Endothelial cell (in vitro differentiated cells): ENCODE data around the gene PAPSS2. TPM values are rescaled to one million over a fixed set of nuclear protein-coding genes. Genes with fewer than 3 reads are reported as not detected.
"Not testable (repeated sequence)": the region's sequence is repeated elsewhere in the genome, so short reads cannot be mapped to it uniquely, and the experiment has no call there.

Experiments used
- DNase-seq: peaks from one replicate; pipeline ENCODE4 v3.0.0; 2021; ENCODE audit warnings: low spot score
- H3K27ac Mint-ChIP-seq: one replicate; pipeline ENCODE4 v1.8.0; 2021; ENCODE audit warnings: mixed read lengths, inconsistent platforms; ENCODE audit not compliant: unreplicated experiment
- H3K27me3 Mint-ChIP-seq: one replicate; pipeline ENCODE4 v1.8.0; 2021; ENCODE audit warnings: mild to moderate bottlenecking, moderate library complexity, mixed read lengths, inconsistent platforms; ENCODE audit not compliant: unreplicated experiment
- H3K36me3 Mint-ChIP-seq: one replicate; pipeline ENCODE4 v1.8.0; 2021; ENCODE audit warnings: mild to moderate bottlenecking, low read depth, mixed read lengths, inconsistent platforms; ENCODE audit not compliant: unreplicated experiment
- H3K4me1 Mint-ChIP-seq: one replicate; pipeline ENCODE4 v1.8.0; 2021; ENCODE audit warnings: mild to moderate bottlenecking, mixed read lengths, inconsistent platforms; ENCODE audit not compliant: unreplicated experiment
- H3K4me3 Mint-ChIP-seq: one replicate; pipeline ENCODE4 v1.8.0; 2021; ENCODE audit warnings: mild to moderate bottlenecking, mixed read lengths, inconsistent platforms; ENCODE audit not compliant: unreplicated experiment
- H3K9me3 Mint-ChIP-seq: one replicate; pipeline ENCODE4 v1.8.0; 2021; ENCODE audit warnings: mixed read lengths, inconsistent platforms; ENCODE audit not compliant: unreplicated experiment
- total RNA-seq: library from RNA; stranded (reverse); fragmentation: NEBNext Ultra II Directional; extraction: Animal tissue kit (Norgen Biotek cat#: 25700); gene quantifications from one replicate; pipeline ENCODE4 v1.2.1, GENCODE V29; 2021; ENCODE audit not compliant: unreplicated experiment
- TF ChIP-seq, protein P1 (sequence below): fragments of 200-600 bp; sonication (generic); IDR thresholded peaks from one replicate; pipeline ENCODE4 v1.5.0; 2021; ENCODE audit warnings: antibody characterized with exemption; ENCODE audit not compliant: unreplicated experiment

The PAPSS2 gene
- total RNA-seq, 1 donor from 2014 or later: 31.0 TPM

DNA sequence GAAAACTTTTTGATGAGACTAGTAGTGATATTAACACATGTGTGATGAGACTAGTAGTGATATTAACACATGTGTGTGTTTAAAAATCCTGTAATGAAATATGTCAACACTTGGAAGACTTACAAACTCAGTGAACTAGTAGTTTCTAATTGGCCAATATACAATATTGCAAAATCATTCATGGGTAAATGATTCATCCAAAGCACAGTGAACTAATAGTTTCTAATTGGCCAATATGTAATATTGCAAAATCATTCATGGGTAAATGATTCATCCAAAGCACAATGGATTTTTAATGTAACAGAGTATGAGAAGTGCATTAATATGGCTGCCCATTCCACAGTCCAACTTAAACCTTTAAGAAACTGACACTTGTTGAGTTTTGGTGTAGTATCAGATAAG lies 80.6 kb downstream of the PAPSS2 start:
- no peaks in the 10 kb centered on the region for H3K9me3 Mint-ChIP-seq
- no peaks in the 10 kb centered on the region for H3K4me1 Mint-ChIP-seq
- no peak for DNase-seq
- no peaks in the 10 kb centered on the region for H3K27me3 Mint-ChIP-seq
- no peak overlapping the region for H3K4me3 Mint-ChIP-seq
- H3K36me3 Mint-ChIP-seq: peaks cover 6% of the 10 kb centered on the region
- H3K27ac Mint-ChIP-seq: no peak overlapping the region
- TF ChIP-seq, protein P1, sequence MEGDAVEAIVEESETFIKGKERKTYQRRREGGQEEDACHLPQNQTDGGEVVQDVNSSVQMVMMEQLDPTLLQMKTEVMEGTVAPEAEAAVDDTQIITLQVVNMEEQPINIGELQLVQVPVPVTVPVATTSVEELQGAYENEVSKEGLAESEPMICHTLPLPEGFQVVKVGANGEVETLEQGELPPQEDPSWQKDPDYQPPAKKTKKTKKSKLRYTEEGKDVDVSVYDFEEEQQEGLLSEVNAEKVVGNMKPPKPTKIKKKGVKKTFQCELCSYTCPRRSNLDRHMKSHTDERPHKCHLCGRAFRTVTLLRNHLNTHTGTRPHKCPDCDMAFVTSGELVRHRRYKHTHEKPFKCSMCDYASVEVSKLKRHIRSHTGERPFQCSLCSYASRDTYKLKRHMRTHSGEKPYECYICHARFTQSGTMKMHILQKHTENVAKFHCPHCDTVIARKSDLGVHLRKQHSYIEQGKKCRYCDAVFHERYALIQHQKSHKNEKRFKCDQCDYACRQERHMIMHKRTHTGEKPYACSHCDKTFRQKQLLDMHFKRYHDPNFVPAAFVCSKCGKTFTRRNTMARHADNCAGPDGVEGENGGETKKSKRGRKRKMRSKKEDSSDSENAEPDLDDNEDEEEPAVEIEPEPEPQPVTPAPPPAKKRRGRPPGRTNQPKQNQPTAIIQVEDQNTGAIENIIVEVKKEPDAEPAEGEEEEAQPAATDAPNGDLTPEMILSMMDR: no peak

DNA sequence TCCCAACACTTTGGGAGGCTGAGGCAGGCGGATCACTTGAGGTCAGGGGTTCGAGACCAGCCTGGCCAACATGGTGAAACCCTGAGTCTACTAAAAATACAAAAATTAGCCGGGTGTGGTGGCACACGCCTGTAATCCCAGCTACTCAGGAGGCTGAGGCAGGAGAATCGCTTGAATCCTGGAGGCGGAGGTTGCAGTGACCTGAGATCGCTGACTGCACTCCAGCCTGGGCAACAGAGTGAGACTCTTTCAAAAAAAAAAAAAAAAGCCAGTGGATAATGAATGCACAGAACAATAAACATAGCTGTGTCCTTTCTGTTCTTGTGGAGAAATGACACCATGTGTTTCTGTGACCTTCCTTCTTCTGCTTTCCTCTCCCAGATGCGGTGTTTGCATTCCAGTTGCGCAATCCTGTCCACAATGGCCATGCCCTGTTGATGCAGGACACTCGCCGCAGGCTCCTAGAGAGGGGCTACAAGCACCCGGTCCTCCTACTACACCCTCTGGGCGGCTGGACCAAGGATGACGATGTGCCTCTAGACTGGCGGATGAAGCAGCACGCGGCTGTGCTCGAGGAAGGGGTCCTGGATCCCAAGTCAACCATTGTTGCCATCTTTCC lies 83.4 kb downstream of the PAPSS2 start:
- H3K4me3 Mint-ChIP-seq: peak overlapping the region; percentile 14

DNA sequence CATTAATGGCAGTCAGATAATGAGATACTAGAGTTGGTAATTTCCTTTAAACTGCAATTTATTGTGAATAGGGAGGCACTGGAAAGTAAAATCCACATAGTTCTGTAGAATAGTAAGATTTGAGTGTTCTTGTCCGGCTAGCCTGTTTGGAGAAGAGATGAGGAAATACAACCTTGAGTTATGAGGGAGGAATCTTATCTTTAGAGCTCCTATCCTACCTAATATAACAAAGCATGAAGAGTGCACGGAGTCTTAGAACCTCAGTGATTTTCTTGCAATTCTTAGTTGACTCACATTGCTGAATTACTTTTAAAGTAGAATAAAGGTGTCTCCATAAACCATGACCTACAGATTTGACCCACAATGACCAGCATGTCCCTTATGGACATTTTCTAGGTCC lies 84.9 kb downstream of the PAPSS2 start:
- no peak for DNase-seq
- H3K4me3 Mint-ChIP-seq: no peak overlapping the region
- H3K27me3 Mint-ChIP-seq: no peaks in the 10 kb centered on the region
- no peaks in the 10 kb centered on the region for H3K4me1 Mint-ChIP-seq
- TF ChIP-seq, protein P1: no peak
- no peaks in the 10 kb centered on the region for H3K9me3 Mint-ChIP-seq
- no peak overlapping the region for H3K27ac Mint-ChIP-seq
- peaks cover 12% of the 10 kb centered on the region for H3K36me3 Mint-ChIP-seq

More for the DNA sequence above, 83.4 kb downstream of the PAPSS2 start:
- not testable (repeated sequence) for H3K9me3 Mint-ChIP-seq, H3K4me1 Mint-ChIP-seq, H3K36me3 Mint-ChIP-seq, H3K27me3 Mint-ChIP-seq, DNase-seq, H3K27ac Mint-ChIP-seq

DNA sequence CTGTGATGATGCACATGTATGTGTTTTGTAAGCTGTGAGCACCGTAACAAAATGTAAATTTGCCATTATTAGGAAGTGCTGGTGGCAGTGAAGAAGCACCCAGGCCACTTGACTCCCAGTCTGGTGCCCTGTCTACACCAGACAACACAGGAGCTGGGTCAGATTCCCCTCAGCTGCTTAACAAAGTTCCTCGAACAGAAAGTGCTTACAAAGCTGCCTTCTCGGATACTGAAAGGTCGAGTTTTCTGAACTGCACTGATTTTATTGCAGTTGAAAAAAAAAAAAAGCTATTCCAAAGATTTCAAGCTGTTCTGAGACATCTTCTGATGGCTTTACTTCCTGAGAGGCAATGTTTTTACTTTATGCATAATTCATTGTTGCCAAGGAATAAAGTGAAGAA lies 87.2 kb downstream of the PAPSS2 start:
- no peaks in the 10 kb centered on the region for H3K9me3 Mint-ChIP-seq
- H3K4me1 Mint-ChIP-seq: no peaks in the 10 kb centered on the region
- DNase-seq: no peak
- peaks cover 12% of the 10 kb centered on the region for H3K36me3 Mint-ChIP-seq
- H3K27me3 Mint-ChIP-seq: no peaks in the 10 kb centered on the region
- no peak overlapping the region for H3K27ac Mint-ChIP-seq
- H3K4me3 Mint-ChIP-seq: no peak overlapping the region
- TF ChIP-seq, protein P1: no peak

DNA sequence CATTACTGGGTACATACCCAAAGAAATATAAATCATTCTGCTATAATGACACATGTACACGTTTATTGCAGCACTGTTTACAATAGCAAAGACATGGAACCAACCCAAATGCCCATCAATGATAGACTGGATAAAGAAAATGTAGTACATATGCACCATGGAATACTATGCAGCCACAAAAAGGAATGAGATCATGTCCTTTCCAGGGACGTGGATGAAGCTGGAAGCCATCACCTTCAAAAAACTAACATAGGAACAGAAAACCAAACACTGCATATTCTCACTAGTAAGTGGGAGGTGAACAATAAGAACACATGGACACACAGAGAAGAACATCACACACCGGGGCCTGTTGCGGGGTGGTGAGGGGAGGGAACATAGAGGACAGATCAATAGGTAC lies 88.6 kb downstream of the PAPSS2 start:
- H3K9me3 Mint-ChIP-seq, DNase-seq, H3K27me3 Mint-ChIP-seq, H3K4me1 Mint-ChIP-seq, H3K27ac Mint-ChIP-seq: not testable (repeated sequence)
- Mint-ChIP-seq H3K4me3 (peak overlapping the region; percentile 60), H3K36me3 (peaks cover 12% of the 10 kb centered on the region)

DNA sequence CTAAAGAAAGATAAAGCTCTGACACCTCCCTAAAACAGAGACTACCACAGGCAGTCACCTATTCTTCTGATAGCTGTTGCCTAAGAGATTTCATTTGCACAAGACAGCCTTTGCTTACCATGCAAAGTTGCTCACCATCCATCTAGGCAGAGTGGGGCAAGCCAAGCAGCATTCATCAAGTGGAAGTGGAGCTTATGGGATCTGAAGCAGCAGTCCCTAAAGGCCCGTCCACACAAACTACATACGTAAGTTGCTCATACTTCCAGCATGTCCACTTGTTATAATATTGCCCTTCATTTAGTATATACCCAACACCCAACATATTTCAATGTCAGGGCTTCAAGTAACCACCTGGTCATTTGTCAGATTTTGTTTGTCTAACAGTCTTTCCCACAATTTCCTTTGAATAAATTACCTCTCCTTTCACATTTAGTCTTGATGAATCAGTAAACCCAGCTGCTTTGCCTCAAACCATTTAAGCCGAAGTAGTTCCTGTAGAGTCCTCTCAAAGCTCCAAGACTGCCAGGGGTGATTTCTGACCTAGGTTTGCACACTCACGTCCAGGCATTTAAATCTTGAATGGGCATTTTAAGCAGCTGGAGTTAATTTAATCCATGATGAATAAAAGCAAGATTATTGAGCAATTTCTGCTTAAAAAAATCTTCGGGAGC lies 90.5 kb downstream of the PAPSS2 start:
- no peak for DNase-seq

More for the DNA sequence above, 90.5 kb downstream of the PAPSS2 start:
- Mint-ChIP-seq H3K4me3 (no peak overlapping the region), H3K27me3 (no peaks in the 10 kb centered on the region), H3K4me1 (no peaks in the 10 kb centered on the region), H3K27ac (peak overlapping the region; percentile 8), H3K9me3 (no peaks in the 10 kb centered on the region), H3K36me3 (peaks cover 10% of the 10 kb centered on the region)
- TF ChIP-seq, protein P1: no peak
